Measurements from ENCODE around the gene GNB4. TPM values are rescaled to one million over a fixed set of nuclear protein-coding genes. Genes with fewer than 3 reads are reported as not detected.

Gene GNB4
- total RNA-seq, 1 experiment from 2014 or later = 36.7 TPM

- no peak for TF ChIP-seq ELF4 (CRISPR knock-in tag; IDR thresholded peaks at IDR 0.05; ENCODE audit: low read depth)
- no peak for TF ChIP-seq TCF7 (CRISPR knock-in tag; IDR thresholded peaks at IDR 0.05; ENCODE audit: low read depth)
- no peak for TF ChIP-seq ARID4B (CRISPR knock-in tag; IDR thresholded peaks at IDR 0.05; ENCODE audit: borderline replicate concordance)
- TF ChIP-seq AFF4 (CRISPR knock-in tag; IDR thresholded peaks at IDR 0.05; ENCODE audit: borderline replicate concordance) = no peak
- TF ChIP-seq GRHL2 (CRISPR knock-in tag; IDR thresholded peaks at IDR 0.05; ENCODE audit: insufficient replicate concordance, severe bottlenecking) = no peak
- no peak for TF ChIP-seq GTF2I (CRISPR knock-in tag; conservative IDR thresholded peaks at IDR 0.05)
- no peak for TF ChIP-seq ZSCAN18 (CRISPR knock-in tag; IDR thresholded peaks at IDR 0.05)
- TF ChIP-seq USF1 (CRISPR knock-in tag; IDR thresholded peaks at IDR 0.05) = no peak
- no peak for TF ChIP-seq JAZF1 (CRISPR knock-in tag; IDR thresholded peaks at IDR 0.05)
- Mint-ChIP-seq H3K27me3 (ENCODE audit: low read depth) (no peaks in the 10 kb centered on the region), H3K4me3 (no peak overlapping the region), H3K36me3 (peaks cover 15% of the 10 kb centered on the region), H3K27ac (no peak overlapping the region), H3K9me3 (no peaks in the 10 kb centered on the region), H3K4me1 (no peaks in the 10 kb centered on the region)
- ATAC-seq = no peak
- DNase-seq (ENCODE audit: low spot score) = no peak
- ChIA-PET POLR2A (interaction anchor here (0.6 kb wide), 1 partner anchor 189 kb away, joined by 4 read pairs; the partner anchor contains the start of gene ACTL6A), CTCF (interaction anchor here (0.6 to 1.5 kb wide), 2 partner anchors 16 to 189 kb away, joined by 3 to 7 read pairs; partner anchors contain the start of gene ACTL6A)
These were observed 77.3 kb downstream of the GNB4 start for GRCh38 chr3:179373938-179374337.

GRCh38 chr3:179369621-179370020 is 81.6 kb downstream of the GNB4 start:
- no peak overlapping the region for H3K27ac Mint-ChIP-seq
- H3K4me1 Mint-ChIP-seq = no peaks in the 10 kb centered on the region
- CTCF ChIA-PET = interaction anchor here (0.6 kb wide), 1 partner anchor 137 kb away, joined by 3 read pairs; no protein-coding TSS in a partner anchor
- no peak for DNase-seq (ENCODE audit: low spot score)
- POLR2A ChIA-PET = interaction anchor here (0.6 kb wide), 1 partner anchor 136 kb away, joined by 3 read pairs; no protein-coding TSS in a partner anchor
- no peaks in the 10 kb centered on the region for H3K9me3 Mint-ChIP-seq
- ATAC-seq = no peak
- peaks cover 16% of the 10 kb centered on the region for H3K36me3 Mint-ChIP-seq
- H3K27me3 Mint-ChIP-seq (ENCODE audit: low read depth) = no peaks in the 10 kb centered on the region
- H3K4me3 Mint-ChIP-seq = no peak overlapping the region
- TF ChIP-seq ZNF671 (CRISPR knock-in tag; IDR thresholded peaks at IDR 0.05) = no peak
- TF ChIP-seq OVOL2 (CRISPR knock-in tag; IDR thresholded peaks at IDR 0.05; ENCODE audit: borderline replicate concordance) = no peak
- TF ChIP-seq HMGXB4 (CRISPR knock-in tag; IDR thresholded peaks at IDR 0.05) = no peak
- TF ChIP-seq ZNF232 (CRISPR knock-in tag; IDR thresholded peaks at IDR 0.05) = no peak
- no peak for TF ChIP-seq PREB (CRISPR knock-in tag; IDR thresholded peaks at IDR 0.05; ENCODE audit: borderline replicate concordance)
- no peak for TF ChIP-seq ZBTB43 (CRISPR knock-in tag; IDR thresholded peaks at IDR 0.05)
- no peak for TF ChIP-seq SOX15 (CRISPR knock-in tag; IDR thresholded peaks at IDR 0.05)
- no peak for TF ChIP-seq NR3C1 (CRISPR knock-in tag; conservative IDR thresholded peaks at IDR 0.05; ENCODE audit: low read depth)
- TF ChIP-seq MAX (CRISPR knock-in tag; IDR thresholded peaks at IDR 0.05) = no peak
